Umbilical cord (tissue), 2 donors: ENCODE results near the gene ABCA12. TPM values are rescaled to one million over a fixed set of nuclear protein-coding genes. Genes with fewer than 3 reads are reported as not detected.

Experiments
- DNase-seq: peaks from one replicate; pipeline ENCODE4 v3.0.0-alpha.2; 2015; ENCODE audit warnings: low spot score
- total RNA-seq: library from RNA; depleted of rRNA; stranded (reverse); fragments of >200 nt; gene quantifications from one replicate; pipeline ENCODE4 v1.2.3, GENCODE V29; 2014; ENCODE audit warnings: low replicate concordance; ENCODE audit not compliant: insufficient read depth

The ABCA12 gene
- total RNA-seq, 1 donor from 2014 or later = 2.4 TPM

DNA sequence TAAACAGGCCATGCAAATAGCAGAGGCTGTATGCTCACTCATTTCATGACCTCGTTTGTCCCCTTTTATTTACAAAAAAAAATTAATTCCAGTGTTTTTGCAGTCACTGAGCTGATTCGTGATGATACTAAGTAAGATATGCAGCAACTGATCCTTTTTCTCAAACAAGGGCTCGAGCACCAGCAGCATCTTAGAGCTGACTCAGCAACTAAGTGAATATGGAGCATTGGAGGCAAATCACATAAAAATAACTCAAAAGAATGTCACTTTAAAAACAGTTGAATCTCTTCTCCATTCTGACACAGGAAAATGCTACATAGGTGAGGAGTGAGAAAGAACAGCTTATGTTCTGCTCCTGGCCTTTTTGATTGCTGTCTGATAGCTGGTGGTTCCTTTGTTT is 152.8 kb downstream of the ABCA12 start:
- peak; percentile 26 for DNase-seq

DNA sequence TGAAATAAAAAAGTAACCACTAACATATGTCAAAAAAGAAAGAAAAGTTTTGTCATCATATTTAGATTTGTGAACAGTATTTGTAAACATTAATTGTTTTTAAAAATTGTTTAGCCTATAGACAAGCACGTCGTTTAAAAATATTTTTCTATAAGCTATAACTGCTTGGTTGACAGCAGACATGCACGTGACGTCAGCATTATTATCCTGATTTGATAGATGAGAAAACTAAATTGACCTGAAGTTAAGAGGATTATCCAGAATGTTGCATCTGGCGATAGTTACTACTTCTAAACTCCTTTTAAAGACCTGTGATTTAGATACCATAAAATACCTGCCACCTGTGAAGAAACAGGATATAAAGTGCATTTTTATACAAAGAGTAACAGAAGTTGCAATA is 172.0 kb downstream of the ABCA12 start:
- no peak for DNase-seq

DNA sequence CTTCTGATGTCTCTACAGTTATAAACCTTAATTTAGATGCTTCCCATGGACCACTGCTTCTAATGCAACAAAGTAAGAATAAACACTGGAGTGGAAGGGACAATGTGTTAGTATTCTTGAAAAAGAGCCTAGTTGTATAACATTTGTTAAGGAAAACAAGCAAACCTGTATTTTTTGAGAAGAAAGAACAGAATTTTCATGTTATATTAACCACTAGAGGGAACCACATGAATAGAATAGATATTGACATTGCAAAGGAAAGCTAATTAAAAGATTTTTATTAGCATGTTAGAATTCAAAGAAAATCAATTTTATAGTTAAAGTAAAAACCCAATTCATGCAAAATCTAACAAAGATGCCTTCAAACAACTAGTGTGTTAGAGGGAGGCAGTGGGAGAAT is 177.7 kb downstream of the ABCA12 start:
- DNase-seq = no peak

DNA sequence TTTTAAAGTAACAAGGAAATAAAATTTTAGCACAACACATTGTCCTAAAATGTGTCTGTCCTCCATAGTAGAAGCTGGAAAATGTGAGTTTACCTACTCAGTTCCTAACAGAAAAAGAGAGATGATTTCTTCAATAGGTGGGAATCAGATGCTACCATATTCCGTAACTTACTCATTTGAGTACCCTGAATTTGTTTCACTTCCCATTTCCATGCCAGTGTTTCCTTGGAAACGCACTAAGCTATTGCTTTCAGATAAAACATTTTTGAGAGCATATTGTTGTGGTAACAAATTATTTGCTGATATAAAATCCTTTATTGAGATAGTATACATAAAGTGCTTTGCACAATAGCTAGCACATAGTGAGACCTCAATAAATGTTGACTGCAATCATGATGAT is 191.5 kb downstream of the ABCA12 start:
- DNase-seq = no peak

DNA sequence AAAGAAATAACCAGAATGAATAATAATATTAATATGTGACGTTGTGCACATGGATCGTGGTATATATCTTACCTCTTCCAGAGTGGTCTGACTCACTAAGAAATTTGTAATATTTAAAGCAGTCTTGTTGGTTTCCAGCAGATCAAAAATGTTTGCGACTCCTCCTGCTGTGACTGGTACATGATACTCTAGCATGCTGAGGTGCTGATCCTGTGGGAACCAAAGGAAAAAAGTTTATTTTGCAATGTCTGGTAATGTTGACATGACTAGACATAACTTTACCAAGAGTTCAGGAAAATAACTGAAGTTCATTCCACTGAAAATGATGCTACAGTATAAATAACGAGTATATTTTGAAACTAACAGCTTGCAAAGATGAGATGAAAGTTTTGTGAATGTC is 204.4 kb downstream of the ABCA12 start:
- no peak for DNase-seq

DNA sequence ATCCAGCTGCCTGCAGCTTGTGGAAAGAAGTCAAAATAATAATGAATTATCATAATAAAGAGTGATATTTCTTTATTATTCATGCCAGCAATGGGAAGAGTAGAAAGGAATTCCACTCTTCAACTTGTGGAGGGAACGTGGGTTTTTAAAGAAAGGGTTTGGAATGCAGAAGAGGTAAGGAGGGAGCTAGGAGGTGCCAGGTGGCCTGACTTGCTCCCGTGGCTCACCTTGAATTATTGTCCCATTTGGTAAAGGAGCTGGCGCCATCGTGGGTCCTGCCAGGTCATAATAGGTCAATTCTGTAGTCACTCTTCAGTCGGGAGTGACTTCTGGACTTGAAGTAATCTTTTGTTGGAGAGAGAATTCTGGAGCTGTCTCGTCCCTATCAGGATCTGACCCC is 233.8 kb downstream of the ABCA12 start:
- no peak for DNase-seq

DNA sequence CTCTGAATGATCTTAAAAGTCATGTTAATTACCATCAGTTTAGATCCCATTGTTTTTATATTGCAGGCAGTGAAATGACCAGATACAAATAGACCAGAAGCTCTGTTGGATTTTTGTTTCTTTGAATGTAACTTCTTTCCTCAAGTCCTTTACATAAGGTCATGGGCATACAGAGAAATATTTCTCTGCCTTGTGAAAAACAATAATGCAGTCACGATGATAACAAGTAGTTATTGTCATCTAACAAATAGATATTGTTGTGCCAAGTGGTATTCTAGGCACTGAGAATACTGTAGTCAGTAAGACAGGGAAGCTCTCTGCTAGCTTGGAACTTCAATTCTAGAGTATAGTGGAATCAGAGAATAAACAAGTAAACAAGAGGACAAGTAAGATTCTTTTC is 234.2 kb downstream of the ABCA12 start:
- no peak for DNase-seq

DNA sequence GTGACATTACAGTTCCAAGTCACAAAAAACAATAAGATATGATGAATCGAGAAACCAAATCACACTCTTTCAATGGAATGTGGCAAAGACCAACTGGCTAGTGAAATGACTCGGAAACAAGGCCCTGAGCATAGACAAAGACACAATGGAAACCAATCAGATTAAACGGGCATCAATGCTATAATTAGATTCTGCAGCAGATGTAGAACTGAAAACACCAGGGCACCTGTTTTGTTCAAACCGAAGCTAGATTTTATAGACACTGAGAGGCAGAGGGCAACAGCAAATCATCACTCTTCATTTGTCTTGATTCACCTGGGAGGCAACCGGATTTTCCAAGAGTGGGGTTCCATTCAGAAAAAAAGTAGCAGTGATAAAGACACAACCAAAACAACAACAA is 236.1 kb downstream of the ABCA12 start:
- DNase-seq = no peak

DNA sequence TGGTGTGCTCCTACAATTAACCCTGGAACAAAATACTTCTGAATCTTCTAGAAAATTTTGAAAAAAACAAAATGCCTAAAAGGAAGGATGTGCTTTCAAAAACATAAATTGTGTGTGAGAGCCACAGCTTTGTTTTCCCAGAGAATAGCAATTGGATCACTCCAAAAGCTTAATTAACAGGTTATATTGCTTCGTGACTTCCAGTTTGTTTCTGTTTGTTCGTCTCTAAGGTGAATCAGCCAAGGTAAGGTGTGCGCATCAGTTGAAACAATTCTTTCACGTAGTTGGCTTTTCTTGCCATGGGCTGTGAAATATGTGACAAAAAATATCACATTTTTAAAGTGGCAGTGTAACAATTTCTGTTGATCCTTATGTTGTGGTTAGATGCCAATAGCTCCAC is 238.7 kb downstream of the ABCA12 start:
- DNase-seq = peak; percentile 49

DNA sequence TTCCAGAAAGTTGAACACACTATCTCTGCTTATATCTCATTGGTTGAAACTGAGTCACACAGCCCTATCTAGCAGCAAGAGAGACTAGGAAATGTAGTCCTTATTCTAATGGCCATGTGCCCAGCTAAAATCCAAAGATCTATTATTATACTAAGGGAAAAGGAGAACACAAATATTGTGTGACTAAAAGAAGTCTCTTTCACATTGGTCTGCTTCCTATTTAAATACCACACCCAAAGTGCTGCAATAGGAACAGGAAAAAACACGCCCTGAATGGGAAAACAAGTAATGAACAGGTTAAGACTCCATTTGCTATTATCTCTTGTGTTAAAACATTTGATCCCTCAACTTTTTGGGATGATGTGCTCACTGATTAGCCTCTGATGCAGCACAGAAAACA is 242.2 kb downstream of the ABCA12 start:
- DNase-seq = no peak

DNA sequence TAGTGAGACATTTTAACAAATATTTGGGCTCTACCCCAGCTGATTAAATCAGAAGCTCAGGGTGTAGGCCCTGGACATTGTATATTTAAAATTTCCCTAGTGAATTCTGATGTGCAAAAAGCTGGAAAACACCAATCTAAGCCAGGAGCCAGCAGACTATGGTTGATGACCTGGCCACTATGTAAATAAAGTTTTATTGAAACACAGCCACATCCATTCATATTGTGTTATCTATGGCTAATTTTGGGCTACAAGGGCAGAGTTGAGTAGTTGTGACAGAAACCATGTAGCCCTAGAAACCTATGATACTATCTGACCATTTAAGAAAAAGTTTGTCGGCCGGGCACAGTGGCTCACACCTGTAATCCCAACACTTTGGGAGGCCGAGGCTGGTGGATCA is 243.0 kb downstream of the ABCA12 start:
- DNase-seq = no peak

DNA sequence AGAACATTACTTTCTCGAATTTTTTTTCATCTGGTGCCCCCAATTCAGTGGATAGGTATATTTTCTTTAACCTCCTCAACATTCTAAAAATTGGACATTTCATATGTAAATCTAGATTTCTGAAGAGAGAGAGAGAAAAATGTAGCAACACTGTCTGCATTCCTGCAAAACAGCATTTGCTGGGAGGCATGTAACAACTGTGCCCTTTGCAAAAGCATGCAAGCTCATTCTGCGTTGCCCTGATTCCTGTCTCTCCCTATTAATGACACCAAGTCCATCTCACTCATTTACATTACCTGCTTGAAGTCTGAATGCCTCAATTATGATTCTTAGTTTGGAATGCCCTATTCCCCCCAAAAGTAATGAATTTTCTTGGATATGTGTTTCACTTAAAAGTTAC is 249.1 kb downstream of the ABCA12 start:
- peak; percentile 38 for DNase-seq

DNA sequence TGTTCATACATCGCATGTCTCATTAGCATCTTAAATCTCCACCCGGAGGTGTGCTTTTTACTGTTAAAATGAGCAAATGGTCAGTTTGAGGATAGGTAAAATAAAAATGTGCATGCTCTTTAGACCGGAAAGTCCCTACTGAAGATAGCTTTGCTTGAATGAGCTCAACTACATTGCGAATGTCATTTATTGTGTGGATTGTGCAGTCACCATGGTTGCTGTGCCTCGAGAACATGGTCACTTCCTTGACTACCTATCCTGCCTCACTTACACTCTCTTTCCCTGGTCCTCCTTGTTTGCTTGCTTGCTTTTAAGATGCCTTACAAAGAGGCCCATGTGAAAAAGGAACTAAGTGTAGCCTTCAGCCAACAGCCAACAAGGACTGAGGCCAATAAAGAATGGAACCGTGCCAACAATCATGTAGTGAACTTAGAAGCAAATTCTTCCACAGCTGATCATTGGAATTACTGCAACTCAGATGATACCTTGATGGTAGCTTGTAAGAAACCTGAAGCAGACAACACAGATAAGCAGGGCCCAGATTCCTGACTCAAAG is 256.7 kb downstream of the ABCA12 start:
- DNase-seq = no peak

Other genes starting within 250 kb of the ABCA12 start
- gene ATIC, start 173.4 kb upstream of the ABCA12 start, total RNA-seq = 5.3 TPM